ENCODE data around the gene CDH23.

The CDH23 gene

DNA sequence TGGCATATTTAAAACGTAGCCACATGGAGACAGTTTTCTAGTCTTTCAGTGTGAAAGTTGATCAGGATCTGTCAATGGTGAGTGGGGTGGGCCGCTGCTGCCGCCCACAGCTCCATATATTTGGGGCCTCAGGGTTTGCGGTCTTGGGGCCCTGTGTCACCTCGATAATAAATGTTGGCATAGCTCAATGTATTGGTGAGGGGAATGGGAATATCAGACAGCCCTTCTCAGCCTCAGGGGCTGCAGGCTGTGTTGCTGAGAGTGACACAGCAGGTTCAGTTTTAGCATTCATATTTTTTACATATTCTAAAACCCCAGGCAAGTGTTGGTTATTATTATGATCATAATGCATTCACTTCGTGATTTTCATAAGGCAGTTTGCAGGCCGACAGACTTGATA is 5.3 kb downstream of the CDH23 start:
- peaks cover 62% of the 10 kb centered on the region for H3K27me3 Mint-ChIP-seq
- H3K9me3 Mint-ChIP-seq = no peaks in the 10 kb centered on the region
- no peaks in the 10 kb centered on the region for H3K36me3 Mint-ChIP-seq (ENCODE audit: low read depth)
- intact Hi-C loops (cut with micrococcal nuclease) = no loop called here
- no peak overlapping the region for H3K27ac Mint-ChIP-seq
- H3K4me3 Mint-ChIP-seq = no peak overlapping the region
- peaks cover 22% of the 10 kb centered on the region for H3K4me1 Mint-ChIP-seq (ENCODE audit: low read depth)

DNA sequence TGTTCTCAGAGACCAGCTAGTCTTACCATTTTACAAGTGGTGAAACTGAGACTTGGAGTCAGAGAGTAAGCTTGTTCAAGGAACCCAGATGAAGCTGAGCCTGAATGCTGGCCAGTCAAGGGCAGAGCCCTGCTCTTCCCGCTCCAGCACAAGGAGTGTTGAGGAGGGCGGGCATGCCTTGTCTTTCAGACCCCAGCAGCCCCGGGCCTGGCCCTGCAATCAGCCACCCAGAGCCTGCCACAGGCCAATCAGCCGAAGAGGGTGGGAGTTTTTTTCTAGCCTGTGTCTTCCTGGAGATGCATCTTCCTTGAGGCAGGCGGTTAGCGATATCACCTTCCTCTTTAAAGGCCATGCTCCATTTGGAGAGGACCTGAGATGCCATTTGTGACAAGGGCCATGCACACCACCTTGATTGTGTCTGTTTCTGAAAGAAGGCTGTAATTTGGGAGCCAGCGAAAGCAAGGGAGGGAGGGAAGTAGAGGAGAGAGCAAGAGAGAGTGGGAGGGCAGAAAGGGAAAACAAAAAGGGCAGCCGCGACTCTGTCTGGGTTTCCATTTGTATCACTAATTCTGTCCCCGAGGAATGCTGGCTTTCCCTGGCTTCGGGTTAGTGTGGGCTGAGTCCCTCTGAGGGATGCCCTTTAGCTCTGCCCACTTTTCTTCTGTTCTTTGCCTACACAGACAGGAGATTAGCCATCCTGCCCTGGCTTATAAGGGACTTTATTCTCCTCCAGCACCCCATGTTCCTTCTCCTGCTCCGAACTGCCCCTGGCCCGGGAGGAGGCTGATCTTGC is 8.0 kb downstream of the CDH23 start:
- intact Hi-C loops (cut with micrococcal nuclease) = no loop called here
- Mint-ChIP-seq H3K27me3 (peaks cover 38% of the 10 kb centered on the region), H3K4me1 (ENCODE audit: low read depth) (peaks cover 11% of the 10 kb centered on the region), H3K27ac (no peak overlapping the region), H3K4me3 (no peak overlapping the region), H3K36me3 (ENCODE audit: low read depth) (no peaks in the 10 kb centered on the region), H3K9me3 (no peaks in the 10 kb centered on the region)

DNA sequence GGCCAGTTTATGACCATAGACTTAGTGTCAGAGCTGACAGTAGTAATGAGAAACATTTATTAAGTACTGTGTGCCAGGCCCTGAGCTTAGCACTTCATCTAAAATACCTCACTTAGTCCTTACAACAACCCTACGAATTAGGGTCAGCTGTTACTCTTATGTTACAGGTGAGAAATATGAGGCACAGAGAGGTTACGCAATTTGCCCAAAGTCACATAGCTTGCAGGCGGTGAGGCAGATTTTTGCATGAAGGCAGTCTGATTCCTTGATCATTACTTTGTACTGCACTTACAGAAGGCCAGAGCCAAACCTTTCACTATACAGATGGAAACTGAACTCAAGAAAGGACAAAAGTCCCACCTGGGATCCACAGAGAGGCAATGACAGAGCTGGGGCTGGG is 10.2 kb downstream of the CDH23 start:
- no peak overlapping the region for H3K27ac Mint-ChIP-seq
- peaks cover 8% of the 10 kb centered on the region for H3K9me3 Mint-ChIP-seq
- H3K36me3 Mint-ChIP-seq (ENCODE audit: low read depth) = no peaks in the 10 kb centered on the region
- H3K4me1 Mint-ChIP-seq (ENCODE audit: low read depth) = peaks cover 11% of the 10 kb centered on the region
- no peak overlapping the region for H3K4me3 Mint-ChIP-seq
- intact Hi-C loops (cut with micrococcal nuclease) = no loop called here
- H3K27me3 Mint-ChIP-seq = peaks cover 25% of the 10 kb centered on the region

DNA sequence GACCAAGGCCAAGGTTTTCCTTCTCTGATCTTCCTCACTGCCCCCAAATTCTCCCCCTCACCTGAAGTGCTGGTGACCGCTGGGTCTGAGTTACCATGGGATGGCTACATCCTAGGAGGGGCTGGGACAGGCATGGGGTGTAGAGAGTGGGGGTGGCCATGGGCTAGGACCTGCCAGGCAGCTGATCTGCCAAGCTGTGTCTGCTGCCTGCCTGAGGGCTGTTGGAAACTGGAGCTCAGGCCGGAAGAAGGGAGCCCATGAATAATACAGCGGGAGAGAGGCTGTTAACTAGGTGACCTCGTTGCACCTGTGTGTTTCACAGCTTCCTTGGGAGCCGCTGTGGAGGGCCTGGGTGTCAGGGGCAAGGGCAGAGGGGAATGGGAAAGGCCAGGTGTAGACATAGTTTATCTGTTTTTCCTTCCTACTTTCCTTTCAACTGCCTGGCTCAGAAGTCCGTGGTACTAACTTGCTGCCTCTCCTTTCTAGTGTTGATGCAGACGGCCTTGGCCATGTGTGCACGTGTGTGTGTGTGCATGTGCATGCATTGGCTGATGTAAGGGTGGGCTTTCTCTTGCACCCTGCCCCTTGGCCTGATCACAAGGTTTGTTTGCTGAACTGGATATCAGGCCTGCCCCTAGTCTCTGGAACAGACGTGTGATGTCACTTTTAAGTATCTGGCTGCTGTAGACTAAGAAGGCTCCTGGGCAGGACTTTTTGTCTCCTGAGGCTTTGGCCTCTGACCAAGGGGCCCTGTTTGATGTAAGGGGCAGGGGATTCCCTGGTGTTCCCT is 11.9 kb downstream of the CDH23 start:
- no peak overlapping the region for H3K4me3 Mint-ChIP-seq
- peaks cover 8% of the 10 kb centered on the region for H3K9me3 Mint-ChIP-seq
- H3K27ac Mint-ChIP-seq = no peak overlapping the region
- H3K27me3 Mint-ChIP-seq = peaks cover 19% of the 10 kb centered on the region
- H3K36me3 Mint-ChIP-seq (ENCODE audit: low read depth) = no peaks in the 10 kb centered on the region
- peaks cover 11% of the 10 kb centered on the region for H3K4me1 Mint-ChIP-seq (ENCODE audit: low read depth)
- intact Hi-C loops (cut with micrococcal nuclease) = no loop called here

DNA sequence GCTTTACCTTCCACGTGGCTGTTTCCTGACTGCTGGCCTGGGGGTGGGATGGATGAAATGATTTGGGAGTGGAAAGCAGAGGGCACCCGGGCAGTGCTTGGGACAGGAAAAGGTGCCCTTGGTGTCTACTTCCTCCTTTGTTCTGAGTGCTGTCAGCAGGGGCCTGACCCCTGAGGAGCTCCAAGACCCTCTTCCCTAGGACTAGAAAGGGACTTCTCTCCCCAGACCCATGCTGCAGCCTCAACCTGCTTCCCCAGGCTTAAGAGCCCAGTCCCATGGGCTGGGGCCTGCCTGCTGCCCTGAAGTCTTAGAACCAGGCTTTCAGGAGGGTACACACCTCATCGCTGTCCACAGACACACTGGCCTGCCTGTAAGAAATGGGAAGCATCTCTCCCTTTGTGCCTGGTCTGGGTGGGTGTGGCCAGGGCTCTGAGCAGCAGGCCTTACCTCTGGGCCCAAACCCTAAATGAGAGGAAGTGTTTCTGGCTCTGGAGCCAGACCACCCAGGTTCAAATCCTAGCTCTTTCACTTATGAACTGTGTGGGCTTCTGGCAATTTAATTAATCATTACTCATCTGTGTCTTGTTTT is 12.9 kb downstream of the CDH23 start:
- H3K27ac Mint-ChIP-seq = no peak overlapping the region
- H3K27me3 Mint-ChIP-seq = peaks cover 23% of the 10 kb centered on the region
- H3K36me3 Mint-ChIP-seq (ENCODE audit: low read depth) = no peaks in the 10 kb centered on the region
- peaks cover 10% of the 10 kb centered on the region for H3K4me1 Mint-ChIP-seq (ENCODE audit: low read depth)
- peaks cover 8% of the 10 kb centered on the region for H3K9me3 Mint-ChIP-seq
- intact Hi-C loops (cut with micrococcal nuclease) = no loop called here
- H3K4me3 Mint-ChIP-seq = no peak overlapping the region

DNA sequence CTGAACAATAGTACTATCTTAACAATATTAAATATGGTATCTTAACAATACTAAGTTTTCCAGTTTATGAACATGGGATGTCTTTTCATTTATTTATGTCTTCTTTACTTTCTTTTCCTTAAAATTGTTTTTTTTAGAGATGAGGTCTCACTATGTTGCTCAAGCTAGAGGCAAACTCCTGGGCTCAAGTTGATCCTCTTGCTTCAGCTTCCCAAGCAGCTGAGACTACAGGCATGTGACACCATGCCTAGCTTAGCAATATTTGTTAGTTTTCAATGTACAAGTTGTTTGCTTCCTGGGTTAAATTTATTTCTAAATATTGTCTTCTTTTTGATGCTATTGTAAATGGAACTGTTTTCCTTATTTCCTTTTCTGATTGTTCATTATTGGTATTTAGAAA is 16.9 kb downstream of the CDH23 start:
- Mint-ChIP-seq H3K36me3 (ENCODE audit: low read depth) (no peaks in the 10 kb centered on the region), H3K27me3 (peaks cover 25% of the 10 kb centered on the region), H3K27ac (no peak overlapping the region), H3K4me1 (ENCODE audit: low read depth) (peaks cover 5% of the 10 kb centered on the region), H3K4me3 (no peak overlapping the region), H3K9me3 (peaks cover 8% of the 10 kb centered on the region)
- intact Hi-C loops (cut with micrococcal nuclease) = no loop called here

DNA sequence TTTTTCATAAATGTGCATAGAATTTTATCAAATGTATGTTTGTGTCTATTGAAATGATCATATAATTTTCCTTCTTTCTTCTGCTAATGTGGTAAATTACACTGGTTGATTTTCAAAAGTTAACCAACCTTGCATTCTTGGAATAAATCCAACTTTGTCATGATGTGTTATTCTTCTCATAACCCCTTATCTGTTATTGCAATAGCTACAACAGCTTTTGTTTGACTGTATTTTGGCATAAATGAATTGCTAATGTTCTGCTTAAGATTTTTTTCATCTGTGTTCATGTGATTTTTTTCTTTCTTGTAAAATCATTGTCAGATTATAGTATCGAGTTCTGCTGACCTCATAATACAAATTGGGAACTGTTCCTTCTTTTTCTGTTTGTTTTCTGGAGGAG is 17.6 kb downstream of the CDH23 start:
- peaks cover 8% of the 10 kb centered on the region for H3K9me3 Mint-ChIP-seq

DNA sequence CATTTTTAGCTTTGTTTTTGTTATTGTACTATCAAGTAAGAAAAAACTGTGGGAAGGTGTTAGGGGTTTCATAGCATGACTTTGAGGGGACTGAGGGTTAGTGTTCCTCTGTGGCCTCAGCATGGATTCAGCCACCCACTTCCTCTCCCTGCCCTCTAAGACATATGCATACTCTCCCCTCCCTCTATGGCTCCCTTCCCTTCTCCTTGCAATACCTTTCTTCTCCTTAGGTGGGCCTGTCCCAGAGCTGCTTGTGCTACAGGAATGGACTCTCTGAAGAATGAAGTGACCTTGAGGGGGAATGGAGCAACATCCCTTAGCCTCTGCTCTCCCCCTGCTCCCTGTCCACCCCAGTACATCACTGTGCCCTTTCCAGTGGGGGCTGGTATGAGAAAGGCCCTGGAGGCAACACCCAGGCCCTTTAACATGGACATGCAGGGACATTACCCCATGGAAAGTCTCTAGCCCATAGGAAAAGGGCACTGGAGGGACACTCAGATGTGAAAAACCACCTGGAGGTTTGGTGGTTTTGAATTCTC is 22.4 kb downstream of the CDH23 start:
- Mint-ChIP-seq H3K27me3 (peaks cover 31% of the 10 kb centered on the region), H3K36me3 (ENCODE audit: low read depth) (no peaks in the 10 kb centered on the region), H3K4me3 (no peak overlapping the region), H3K9me3 (no peaks in the 10 kb centered on the region), H3K4me1 (ENCODE audit: low read depth) (no peaks in the 10 kb centered on the region), H3K27ac (no peak overlapping the region)
- intact Hi-C loops (cut with micrococcal nuclease) = no loop called here

More for the DNA sequence above, 17.6 kb downstream of the CDH23 start:
- H3K4me1 Mint-ChIP-seq (ENCODE audit: low read depth) = peaks cover 3% of the 10 kb centered on the region
- no peak overlapping the region for H3K4me3 Mint-ChIP-seq
- H3K27ac Mint-ChIP-seq = no peak overlapping the region
- intact Hi-C loops (cut with micrococcal nuclease) = no loop called here
- H3K27me3 Mint-ChIP-seq = peaks cover 22% of the 10 kb centered on the region
- no peaks in the 10 kb centered on the region for H3K36me3 Mint-ChIP-seq (ENCODE audit: low read depth)

DNA sequence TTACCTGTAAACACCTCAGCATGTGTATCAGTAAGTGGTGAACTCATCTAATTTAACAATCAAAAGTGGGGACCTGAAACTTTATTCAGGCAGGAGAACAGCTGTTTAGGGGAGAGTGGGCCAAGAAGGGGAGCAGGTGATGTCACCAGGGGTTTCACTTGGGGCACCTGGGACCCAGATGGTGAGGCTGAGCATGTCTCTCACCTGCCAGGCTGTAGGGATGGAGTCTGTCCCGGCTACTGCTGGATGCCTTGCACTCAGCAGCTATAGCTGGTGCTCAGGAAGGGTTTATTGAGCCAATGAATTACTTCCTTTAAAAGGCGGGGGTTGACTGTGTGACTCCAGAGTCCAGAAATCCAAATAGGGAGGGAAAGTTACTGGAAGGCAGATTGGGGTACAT is 23.0 kb downstream of the CDH23 start:
- no peak overlapping the region for H3K4me3 Mint-ChIP-seq
- no peak overlapping the region for H3K27ac Mint-ChIP-seq
- H3K9me3 Mint-ChIP-seq = no peaks in the 10 kb centered on the region
- H3K36me3 Mint-ChIP-seq (ENCODE audit: low read depth) = no peaks in the 10 kb centered on the region
- no peaks in the 10 kb centered on the region for H3K4me1 Mint-ChIP-seq (ENCODE audit: low read depth)
- intact Hi-C loops (cut with micrococcal nuclease) = no loop called here
- H3K27me3 Mint-ChIP-seq = peaks cover 30% of the 10 kb centered on the region

DNA sequence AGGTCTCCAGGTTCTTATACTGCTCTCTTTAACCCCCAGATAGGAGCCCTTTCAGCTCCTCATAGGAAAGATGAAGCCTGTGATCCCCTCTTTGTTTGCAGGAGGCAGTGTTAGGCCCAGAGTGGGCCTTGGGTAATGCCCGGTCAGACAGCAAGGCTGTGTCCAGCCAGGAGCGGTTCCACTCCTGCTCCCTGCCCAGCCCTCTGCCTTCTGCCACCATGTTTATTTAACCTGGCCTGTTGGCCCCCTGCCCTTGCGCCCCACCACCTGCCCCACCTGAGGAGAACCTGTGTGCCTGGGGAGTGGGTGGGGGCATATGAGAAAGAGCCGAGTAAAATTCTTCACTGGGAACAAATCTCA is 24.3 kb downstream of the CDH23 start:
- Mint-ChIP-seq H3K36me3 (ENCODE audit: low read depth) (no peaks in the 10 kb centered on the region), H3K4me3 (no peak overlapping the region), H3K27me3 (peaks cover 36% of the 10 kb centered on the region), H3K9me3 (no peaks in the 10 kb centered on the region), H3K4me1 (ENCODE audit: low read depth) (peaks cover 10% of the 10 kb centered on the region), H3K27ac (no peak overlapping the region)
- intact Hi-C loops (cut with micrococcal nuclease) = no loop called here

DNA sequence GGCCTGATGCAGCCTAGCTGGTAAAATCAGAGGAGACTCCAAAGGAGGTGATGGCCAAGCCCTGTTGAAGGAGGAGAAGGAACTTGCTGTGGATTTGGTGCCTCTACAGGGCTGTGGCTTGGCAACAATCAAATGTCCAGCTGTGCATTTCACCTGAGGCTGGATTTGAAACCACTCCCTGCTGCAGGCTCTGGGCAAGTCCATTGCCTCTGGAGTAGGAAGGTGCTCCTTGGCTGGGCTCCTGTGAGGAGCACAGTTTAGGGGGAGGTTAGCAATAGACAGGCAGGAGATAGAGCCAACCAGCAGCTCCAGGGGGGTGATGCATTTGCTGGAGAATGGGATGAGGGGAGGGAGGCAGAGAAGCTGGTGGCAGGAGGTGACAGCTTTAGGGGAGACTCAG is 26.5 kb downstream of the CDH23 start:
- Mint-ChIP-seq H3K9me3 (no peaks in the 10 kb centered on the region), H3K27ac (no peak overlapping the region), H3K4me3 (no peak overlapping the region), H3K36me3 (ENCODE audit: low read depth) (no peaks in the 10 kb centered on the region), H3K27me3 (peaks cover 28% of the 10 kb centered on the region), H3K4me1 (ENCODE audit: low read depth) (peaks cover 10% of the 10 kb centered on the region)
- intact Hi-C loops (cut with micrococcal nuclease) = no loop called here

DNA sequence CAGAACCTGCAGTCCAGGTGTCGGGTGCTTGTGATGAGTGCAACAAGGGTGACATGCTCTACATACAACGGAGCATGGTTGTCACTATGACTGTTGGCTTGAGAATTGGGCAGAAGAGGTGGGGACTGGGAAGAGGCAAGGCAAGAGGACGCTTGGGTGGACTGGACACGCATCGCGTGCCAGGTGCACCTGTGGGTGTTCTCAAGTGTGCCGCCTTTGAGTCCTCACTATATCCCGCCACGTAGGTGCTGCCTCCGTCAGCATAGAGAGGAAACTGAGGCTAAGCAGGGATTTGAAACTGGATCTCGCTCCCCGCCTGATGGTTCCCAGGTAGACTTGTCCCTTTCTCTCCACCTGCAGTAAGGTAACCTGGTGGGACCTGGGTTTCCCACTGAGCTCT is 27.2 kb downstream of the CDH23 start:
- Mint-ChIP-seq H3K27ac (no peak overlapping the region), H3K27me3 (peaks cover 28% of the 10 kb centered on the region), H3K4me3 (no peak overlapping the region), H3K9me3 (no peaks in the 10 kb centered on the region), H3K36me3 (ENCODE audit: low read depth) (no peaks in the 10 kb centered on the region), H3K4me1 (ENCODE audit: low read depth) (peaks cover 10% of the 10 kb centered on the region)
- intact Hi-C loops (cut with micrococcal nuclease) = no loop called here

DNA sequence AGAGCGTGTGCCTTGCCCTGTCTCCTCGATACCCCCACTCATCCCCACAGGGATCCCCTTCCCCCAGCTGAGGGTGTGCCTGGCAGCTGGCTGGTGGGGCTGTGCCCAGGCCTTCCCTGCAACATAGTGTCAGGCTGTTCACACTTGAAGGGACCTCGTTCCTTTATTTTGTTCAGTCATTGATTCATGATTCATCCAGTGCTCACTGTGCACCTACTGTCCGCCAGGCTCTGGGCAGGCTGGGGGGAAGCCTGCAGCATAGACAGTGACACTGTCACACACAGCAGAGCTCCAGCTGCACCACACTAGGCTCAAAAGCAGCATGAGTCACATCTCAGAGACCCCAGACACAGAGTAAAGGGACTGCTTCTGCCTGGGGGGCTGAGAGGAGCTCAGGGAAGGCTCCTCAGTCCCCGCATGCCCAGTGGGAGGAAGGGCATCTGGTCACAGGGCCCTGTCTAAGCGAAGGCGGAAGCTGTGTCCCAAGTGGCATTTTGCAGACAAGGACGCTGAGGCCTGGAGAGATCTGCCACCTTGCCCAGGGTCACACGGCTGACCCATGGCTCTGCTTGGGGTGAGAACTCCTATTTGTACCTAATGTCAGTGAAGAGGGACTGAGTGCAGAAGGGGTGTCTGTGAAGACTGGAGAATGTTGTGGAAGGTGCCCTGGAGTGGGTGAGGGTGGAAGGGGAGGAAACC is 27.9 kb downstream of the CDH23 start:
- H3K4me3 Mint-ChIP-seq = no peak overlapping the region
- H3K27me3 Mint-ChIP-seq = peaks cover 33% of the 10 kb centered on the region
- no peaks in the 10 kb centered on the region for H3K36me3 Mint-ChIP-seq (ENCODE audit: low read depth)
- intact Hi-C loops (cut with micrococcal nuclease) = no loop called here
- H3K4me1 Mint-ChIP-seq (ENCODE audit: low read depth) = peaks cover 10% of the 10 kb centered on the region
- no peak overlapping the region for H3K27ac Mint-ChIP-seq
- no peaks in the 10 kb centered on the region for H3K9me3 Mint-ChIP-seq

Data from dendritic cell treated with granulocyte-macrophage colony-stimulating factor and Interleukin-4, amounts not matched to agents 40 ng/mL and 50 ng/mL, for 4 days (primary cell).